Panc1 (cell line): Measurements from ENCODE around the gene SCGB1D1.

Experiments used
- POLR2AphosphoS5 ChIP-seq: IDR thresholded peaks from 2 replicates; pipeline ENCODE4 v1.6.1; 2012; ENCODE audit warnings: mild to moderate bottlenecking, low read depth, low read length, moderate library complexity
- SIN3A ChIP-seq: IDR thresholded peaks from 2 replicates; pipeline ENCODE4 v1.6.1; 2012; ENCODE audit warnings: low read depth, mild to moderate bottlenecking, low read length, moderate library complexity, borderline replicate concordance; ENCODE audit not compliant: insufficient read depth
- TCF7L2 ChIP-seq: IDR thresholded peaks from 2 replicates; pipeline ENCODE4 v1.6.1; 2011; ENCODE audit warnings: mild to moderate bottlenecking, low read depth, low read length, inconsistent platforms
- TF ChIP-seq, protein P1 (sequence below): fragments of 450-650 bp; IDR thresholded peaks from 2 replicates; pipeline ENCODE4 v1.5.1; 2017; ENCODE audit warnings: mild to moderate bottlenecking
- TF ChIP-seq, protein P2 (sequence below), 2 experiments: IDR thresholded peaks; 2 replicates each; pipeline ENCODE4 v1.6.1; 2011 to 2012; ENCODE audit warnings: low read depth in 2 of 2, control low read depth in 1 of 2, low read length in 1 of 2, mild to moderate bottlenecking in 1 of 2, moderate library complexity in 1 of 2; ENCODE audit not compliant: insufficient read depth in 1 of 2

DNA sequence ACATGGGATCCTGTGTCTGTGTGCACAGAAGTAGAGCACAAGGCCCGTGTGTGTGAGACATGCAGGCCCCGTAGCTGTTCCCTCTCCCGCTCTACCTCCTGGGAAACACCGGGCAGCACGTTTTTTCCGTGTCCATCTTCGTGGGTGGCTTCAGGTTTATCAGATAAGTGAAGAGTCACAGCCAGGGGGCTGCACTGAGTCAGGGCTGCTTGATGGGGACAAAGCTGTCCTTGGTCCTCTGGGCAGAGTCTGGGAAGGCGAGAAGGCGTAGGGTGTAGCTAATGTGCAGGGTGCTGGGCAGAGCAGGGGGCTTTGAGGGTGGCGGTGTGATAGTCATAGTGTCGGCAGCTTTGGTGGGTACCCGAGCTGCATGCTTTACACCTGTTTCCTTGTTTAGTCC, 42.5 kb upstream of the SCGB1D1 start:
- TF ChIP-seq, protein P1, sequence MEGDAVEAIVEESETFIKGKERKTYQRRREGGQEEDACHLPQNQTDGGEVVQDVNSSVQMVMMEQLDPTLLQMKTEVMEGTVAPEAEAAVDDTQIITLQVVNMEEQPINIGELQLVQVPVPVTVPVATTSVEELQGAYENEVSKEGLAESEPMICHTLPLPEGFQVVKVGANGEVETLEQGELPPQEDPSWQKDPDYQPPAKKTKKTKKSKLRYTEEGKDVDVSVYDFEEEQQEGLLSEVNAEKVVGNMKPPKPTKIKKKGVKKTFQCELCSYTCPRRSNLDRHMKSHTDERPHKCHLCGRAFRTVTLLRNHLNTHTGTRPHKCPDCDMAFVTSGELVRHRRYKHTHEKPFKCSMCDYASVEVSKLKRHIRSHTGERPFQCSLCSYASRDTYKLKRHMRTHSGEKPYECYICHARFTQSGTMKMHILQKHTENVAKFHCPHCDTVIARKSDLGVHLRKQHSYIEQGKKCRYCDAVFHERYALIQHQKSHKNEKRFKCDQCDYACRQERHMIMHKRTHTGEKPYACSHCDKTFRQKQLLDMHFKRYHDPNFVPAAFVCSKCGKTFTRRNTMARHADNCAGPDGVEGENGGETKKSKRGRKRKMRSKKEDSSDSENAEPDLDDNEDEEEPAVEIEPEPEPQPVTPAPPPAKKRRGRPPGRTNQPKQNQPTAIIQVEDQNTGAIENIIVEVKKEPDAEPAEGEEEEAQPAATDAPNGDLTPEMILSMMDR: no peak
- TF ChIP-seq POLR2AphosphoS5: no peak
- TF ChIP-seq, protein P2, sequence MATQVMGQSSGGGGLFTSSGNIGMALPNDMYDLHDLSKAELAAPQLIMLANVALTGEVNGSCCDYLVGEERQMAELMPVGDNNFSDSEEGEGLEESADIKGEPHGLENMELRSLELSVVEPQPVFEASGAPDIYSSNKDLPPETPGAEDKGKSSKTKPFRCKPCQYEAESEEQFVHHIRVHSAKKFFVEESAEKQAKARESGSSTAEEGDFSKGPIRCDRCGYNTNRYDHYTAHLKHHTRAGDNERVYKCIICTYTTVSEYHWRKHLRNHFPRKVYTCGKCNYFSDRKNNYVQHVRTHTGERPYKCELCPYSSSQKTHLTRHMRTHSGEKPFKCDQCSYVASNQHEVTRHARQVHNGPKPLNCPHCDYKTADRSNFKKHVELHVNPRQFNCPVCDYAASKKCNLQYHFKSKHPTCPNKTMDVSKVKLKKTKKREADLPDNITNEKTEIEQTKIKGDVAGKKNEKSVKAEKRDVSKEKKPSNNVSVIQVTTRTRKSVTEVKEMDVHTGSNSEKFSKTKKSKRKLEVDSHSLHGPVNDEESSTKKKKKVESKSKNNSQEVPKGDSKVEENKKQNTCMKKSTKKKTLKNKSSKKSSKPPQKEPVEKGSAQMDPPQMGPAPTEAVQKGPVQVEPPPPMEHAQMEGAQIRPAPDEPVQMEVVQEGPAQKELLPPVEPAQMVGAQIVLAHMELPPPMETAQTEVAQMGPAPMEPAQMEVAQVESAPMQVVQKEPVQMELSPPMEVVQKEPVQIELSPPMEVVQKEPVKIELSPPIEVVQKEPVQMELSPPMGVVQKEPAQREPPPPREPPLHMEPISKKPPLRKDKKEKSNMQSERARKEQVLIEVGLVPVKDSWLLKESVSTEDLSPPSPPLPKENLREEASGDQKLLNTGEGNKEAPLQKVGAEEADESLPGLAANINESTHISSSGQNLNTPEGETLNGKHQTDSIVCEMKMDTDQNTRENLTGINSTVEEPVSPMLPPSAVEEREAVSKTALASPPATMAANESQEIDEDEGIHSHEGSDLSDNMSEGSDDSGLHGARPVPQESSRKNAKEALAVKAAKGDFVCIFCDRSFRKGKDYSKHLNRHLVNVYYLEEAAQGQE (IDR thresholded peaks at IDR 0.05; ENCODE audit: insufficient read depth in 1 of 2, low read depth in 2 of 2, low read length in 1 of 2): no peak
- TF ChIP-seq SIN3A: no peak
- no peak for TF ChIP-seq TCF7L2
